A549 (cell line): ENCODE results near the gene EXT2. TPM values are rescaled to one million over a fixed set of nuclear protein-coding genes. Genes with fewer than 3 reads are reported as not detected.

Experiments used
- ATAC-seq, 2 experiments: fragments of 200-7000 bp in 1 of 2; fragments of >200 bp in 1 of 2; cut with Nextera tagmentation in 1 of 2; cut with Tn5 transposase in 1 of 2; 3 replicates each; pipeline versions ENCODE4 v1.8.0 to v1.9.1; 2018 to 2020; ENCODE audit warnings: mild to moderate bottlenecking in 1 of 2, moderate library complexity in 1 of 2
- CTCF ChIA-PET: fragments of 300-600 bp; sonication (Branson Sonifier 250); formaldehyde crosslinking; extraction: SDS; loops from one replicate; lab custom pipeline; 2021; ENCODE audit warnings: antibody characterized with exemption, inconsistent platforms; lab: Yijun Ruan, JAX
- POLR2A ChIA-PET: fragments of 350-600 bp; formaldehyde crosslinking; extraction: SDS; loops from one replicate; lab custom pipeline; 2021; ENCODE audit warnings: antibody characterized with exemption, inconsistent platforms; lab: Yijun Ruan, JAX
- DNase-seq, 2 experiments: peaks; one replicate each; pipeline versions ENCODE4 v3.0.0 to v3.0.0-alpha.2; 2011 to 2016; ENCODE audit warnings: low read depth in 1 of 2, low spot score in 1 of 2
- FAIRE-seq: peaks from 2 replicates; lab custom pipeline; 2011; peaks lifted over from hg19 to GRCh38; lab: Jason Lieb, UNC
- H3K27ac ChIP-seq, 2 experiments: fragments of >200 bp; sonication (Bioruptor Twin); formaldehyde crosslinking; 3 replicates each; pipeline ENCODE4 v1.5.1; 2016 to 2017
- H3K4me1 ChIP-seq: fragments of >200 bp; sonication (Bioruptor Twin); formaldehyde crosslinking; 3 replicates; pipeline ENCODE4 v1.6.1; 2016
- H3K4me2 ChIP-seq: fragments of >200 bp; sonication (Bioruptor Twin); formaldehyde crosslinking; 3 replicates; pipeline ENCODE4 v1.6.1; 2016
- H3K4me3 ChIP-seq: fragments of >200 bp; sonication (Bioruptor Twin); formaldehyde crosslinking; 3 replicates; pipeline ENCODE4 v1.5.1; 2016
- H3K9me3 ChIP-seq: fragments of >200 bp; sonication (Bioruptor Twin); formaldehyde crosslinking; 3 replicates; pipeline ENCODE4 v1.6.1; 2016
- CHD2 ChIP-seq: fragments of 150-350 bp; IDR thresholded peaks from 2 replicates; pipeline ENCODE4 v1.6.1; 2014; ENCODE audit warnings: low read length; ENCODE audit not compliant: partially characterized antibody
- ESRRA ChIP-seq: fragments of 150-350 bp; IDR thresholded peaks from 2 replicates; pipeline ENCODE4 v1.6.1; 2014; ENCODE audit warnings: mild to moderate bottlenecking, low read length, borderline replicate concordance
- FOXS1 ChIP-seq: fragments of 250-450 bp; sonication (Bioruptor Pico); IDR thresholded peaks from 2 replicates; pipeline ENCODE4 v1.5.0; 2020; ENCODE audit warnings: mild to moderate bottlenecking, moderate library complexity
- HOXB5 ChIP-seq: fragments of 250-450 bp; sonication (Bioruptor Pico); IDR thresholded peaks from 2 replicates; pipeline ENCODE4 v1.5.0; 2020; ENCODE audit warnings: mild to moderate bottlenecking, moderate library complexity
- JUN ChIP-seq, 2 experiments: fragments of >200 bp; sonication (Bioruptor Twin); formaldehyde crosslinking; IDR thresholded peaks; 2 replicates in 1 of 2; 3 replicates in 1 of 2; pipeline ENCODE4 v1.6.1; 2016 to 2017
- JUNB ChIP-seq: fragments of >200 bp; sonication (Bioruptor Twin); formaldehyde crosslinking; IDR thresholded peaks from 2 replicates; pipeline ENCODE4 v1.6.1; 2016
- POLR2AphosphoS2 ChIP-seq: conservative IDR thresholded peaks from 2 replicates; pipeline ENCODE4 v1.6.1; 2012; ENCODE audit warnings: low read length, improper control_type of control experiment, inconsistent platforms
- SMC3 ChIP-seq: fragments of >200 bp; sonication (Bioruptor Twin); formaldehyde crosslinking; IDR thresholded peaks from 3 replicates; pipeline ENCODE4 v1.6.1; 2018; ENCODE audit warnings: inconsistent platforms
- TFCP2L1 ChIP-seq: fragments of 250-450 bp; sonication (Bioruptor Pico); IDR thresholded peaks from 2 replicates; pipeline ENCODE4 v1.5.0; 2021; ENCODE audit warnings: mild to moderate bottlenecking
- ZC3H11A ChIP-seq: fragments of 450-650 bp; IDR thresholded peaks from 2 replicates; pipeline ENCODE4 v1.6.1; 2014; ENCODE audit warnings: antibody characterized with exemption, mild to moderate bottlenecking
- ZFP36 ChIP-seq: fragments of 450-650 bp; IDR thresholded peaks from 2 replicates; pipeline ENCODE4 v1.6.1; 2014; ENCODE audit warnings: borderline replicate concordance; ENCODE audit not compliant: partially characterized antibody
- WGBS: methylation state at CpG from one replicate; pipeline ENCODE4 v1.1.6; 2017; ENCODE audit errors: missing lambda C conversion rate; 5-methylcytosine and 5-hydroxymethylcytosine counted together
- polyA plus RNA-seq, 4 experiments: library from polyadenylated mRNA; depleted of rRNA in 3 of 4; stranded (reverse); fragments of >200 nt; fragmentation: RNase III in 1 of 4; extraction: RNeasy Plus Mini Kit Qiagen cat#74134 plus additional on column Dnase treatment in 1 of 4; gene quantifications; 2 replicates in 3 of 4; 3 replicates in 1 of 4; pipeline ENCODE4 v1.2.3, GENCODE V29; 2011 to 2017
- TF ChIP-seq, protein P1 (sequence below): fragments of 250-450 bp; sonication (Bioruptor Pico); IDR thresholded peaks from 2 replicates; pipeline ENCODE4 v1.5.0; 2021; ENCODE audit warnings: mild to moderate bottlenecking, moderate library complexity, borderline replicate concordance
- TF ChIP-seq, protein P2 (sequence below): fragments of 450-650 bp; IDR thresholded peaks from 2 replicates; pipeline ENCODE4 v1.6.1; 2014; ENCODE audit warnings: antibody characterized with exemption
- TF ChIP-seq, protein P3 (sequence below): fragments of 200-600 bp; sonication (generic); IDR thresholded peaks from 2 replicates; pipeline ENCODE4 v1.6.1; 2016; ENCODE audit warnings: antibody characterized with exemption, mild to moderate bottlenecking, moderate library complexity
- TF ChIP-seq, protein P4 (sequence below): IDR thresholded peaks from 2 replicates; pipeline ENCODE4 v1.6.1; 2012; ENCODE audit warnings: low read depth, borderline replicate concordance
- TF ChIP-seq, protein P5 (sequence below): fragments of >200 bp; sonication (Bioruptor Twin); formaldehyde crosslinking; IDR thresholded peaks from 3 replicates; pipeline ENCODE4 v1.6.1; 2016
- TF ChIP-seq, protein P6 (sequence below): IDR thresholded peaks from 2 replicates; pipeline ENCODE4 v1.6.1; 2012

Gene EXT2
- polyA plus RNA-seq, 2 of the 4 experiments (the other 2 are of a cell fraction), result 56.5 to 77.3 TPM

DNA sequence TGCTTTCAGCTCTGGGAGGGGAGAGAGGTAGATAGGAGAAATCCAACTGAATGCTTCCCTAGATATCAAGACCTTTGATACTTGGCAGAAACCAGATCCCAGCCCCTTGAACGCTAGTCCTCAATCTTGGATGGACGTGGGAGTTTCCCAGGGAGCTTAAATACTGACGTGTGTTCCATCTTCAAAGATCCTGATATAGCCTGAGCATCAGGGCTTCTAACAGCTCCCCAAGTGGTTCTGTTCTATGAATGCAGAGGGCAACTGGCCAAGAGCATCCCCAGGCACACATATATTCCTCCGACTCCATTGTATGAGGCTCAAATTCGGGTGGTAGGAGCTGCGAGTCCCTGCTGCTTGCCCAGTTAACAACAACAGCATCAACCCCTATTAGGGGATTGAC lies 38.1 kb upstream of the EXT2 start:
- Histone ChIP-seq H3K4me3 (no peak overlapping the region), H3K4me1 (no peaks in the 10 kb centered on the region), H3K4me2 (no peak overlapping the region), H3K9me3 (no peaks in the 10 kb centered on the region), H3K27ac (no peak overlapping the region)
- WGBS, result 55% methylated on average over 6 of the region's 6 CpGs
- DNase-seq (no peak), FAIRE-seq (no peak), ATAC-seq (peak; percentile 41 to 53; a peak in 2 of 6 replicates)
- ChIA-PET POLR2A (no interaction called here), CTCF (interaction anchor here (1.3 to 3.1 kb wide), 6 partner anchors 9 to 167 kb away, joined by 4 to 12 read pairs (median 6); partner anchors contain the start of genes ACCS and EXT2)
- TF ChIP-seq ESRRA, result no peak
- no peak for TF ChIP-seq ZC3H11A
- TF ChIP-seq, protein P1, sequence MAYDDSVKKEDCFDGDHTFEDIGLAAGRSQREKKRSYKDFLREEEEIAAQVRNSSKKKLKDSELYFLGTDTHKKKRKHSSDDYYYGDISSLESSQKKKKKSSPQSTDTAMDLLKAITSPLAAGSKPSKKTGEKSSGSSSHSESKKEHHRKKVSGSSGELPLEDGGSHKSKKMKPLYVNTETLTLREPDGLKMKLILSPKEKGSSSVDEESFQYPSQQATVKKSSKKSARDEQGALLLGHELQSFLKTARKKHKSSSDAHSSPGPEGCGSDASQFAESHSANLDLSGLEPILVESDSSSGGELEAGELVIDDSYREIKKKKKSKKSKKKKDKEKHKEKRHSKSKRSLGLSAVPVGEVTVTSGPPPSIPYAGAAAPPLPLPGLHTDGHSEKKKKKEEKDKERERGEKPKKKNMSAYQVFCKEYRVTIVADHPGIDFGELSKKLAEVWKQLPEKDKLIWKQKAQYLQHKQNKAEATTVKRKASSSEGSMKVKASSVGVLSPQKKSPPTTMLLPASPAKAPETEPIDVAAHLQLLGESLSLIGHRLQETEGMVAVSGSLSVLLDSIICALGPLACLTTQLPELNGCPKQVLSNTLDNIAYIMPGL (CRISPR knock-in tag), result no peak
- TF ChIP-seq, protein P2, sequence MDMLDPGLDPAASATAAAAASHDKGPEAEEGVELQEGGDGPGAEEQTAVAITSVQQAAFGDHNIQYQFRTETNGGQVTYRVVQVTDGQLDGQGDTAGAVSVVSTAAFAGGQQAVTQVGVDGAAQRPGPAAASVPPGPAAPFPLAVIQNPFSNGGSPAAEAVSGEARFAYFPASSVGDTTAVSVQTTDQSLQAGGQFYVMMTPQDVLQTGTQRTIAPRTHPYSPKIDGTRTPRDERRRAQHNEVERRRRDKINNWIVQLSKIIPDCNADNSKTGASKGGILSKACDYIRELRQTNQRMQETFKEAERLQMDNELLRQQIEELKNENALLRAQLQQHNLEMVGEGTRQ, result no peak
- TF ChIP-seq POLR2AphosphoS2, result no peak
- TF ChIP-seq SMC3, result no peak
- TF ChIP-seq HOXB5 (CRISPR knock-in tag), result no peak
- no peak for TF ChIP-seq FOXS1 (CRISPR knock-in tag)
- no peak for TF ChIP-seq JUNB
- TF ChIP-seq TFCP2L1 (CRISPR knock-in tag), result no peak
- TF ChIP-seq JUN (IDR thresholded peaks at IDR 0.05), result no peak
- TF ChIP-seq, protein P3, sequence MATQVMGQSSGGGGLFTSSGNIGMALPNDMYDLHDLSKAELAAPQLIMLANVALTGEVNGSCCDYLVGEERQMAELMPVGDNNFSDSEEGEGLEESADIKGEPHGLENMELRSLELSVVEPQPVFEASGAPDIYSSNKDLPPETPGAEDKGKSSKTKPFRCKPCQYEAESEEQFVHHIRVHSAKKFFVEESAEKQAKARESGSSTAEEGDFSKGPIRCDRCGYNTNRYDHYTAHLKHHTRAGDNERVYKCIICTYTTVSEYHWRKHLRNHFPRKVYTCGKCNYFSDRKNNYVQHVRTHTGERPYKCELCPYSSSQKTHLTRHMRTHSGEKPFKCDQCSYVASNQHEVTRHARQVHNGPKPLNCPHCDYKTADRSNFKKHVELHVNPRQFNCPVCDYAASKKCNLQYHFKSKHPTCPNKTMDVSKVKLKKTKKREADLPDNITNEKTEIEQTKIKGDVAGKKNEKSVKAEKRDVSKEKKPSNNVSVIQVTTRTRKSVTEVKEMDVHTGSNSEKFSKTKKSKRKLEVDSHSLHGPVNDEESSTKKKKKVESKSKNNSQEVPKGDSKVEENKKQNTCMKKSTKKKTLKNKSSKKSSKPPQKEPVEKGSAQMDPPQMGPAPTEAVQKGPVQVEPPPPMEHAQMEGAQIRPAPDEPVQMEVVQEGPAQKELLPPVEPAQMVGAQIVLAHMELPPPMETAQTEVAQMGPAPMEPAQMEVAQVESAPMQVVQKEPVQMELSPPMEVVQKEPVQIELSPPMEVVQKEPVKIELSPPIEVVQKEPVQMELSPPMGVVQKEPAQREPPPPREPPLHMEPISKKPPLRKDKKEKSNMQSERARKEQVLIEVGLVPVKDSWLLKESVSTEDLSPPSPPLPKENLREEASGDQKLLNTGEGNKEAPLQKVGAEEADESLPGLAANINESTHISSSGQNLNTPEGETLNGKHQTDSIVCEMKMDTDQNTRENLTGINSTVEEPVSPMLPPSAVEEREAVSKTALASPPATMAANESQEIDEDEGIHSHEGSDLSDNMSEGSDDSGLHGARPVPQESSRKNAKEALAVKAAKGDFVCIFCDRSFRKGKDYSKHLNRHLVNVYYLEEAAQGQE, result no peak
- TF ChIP-seq, protein P4, sequence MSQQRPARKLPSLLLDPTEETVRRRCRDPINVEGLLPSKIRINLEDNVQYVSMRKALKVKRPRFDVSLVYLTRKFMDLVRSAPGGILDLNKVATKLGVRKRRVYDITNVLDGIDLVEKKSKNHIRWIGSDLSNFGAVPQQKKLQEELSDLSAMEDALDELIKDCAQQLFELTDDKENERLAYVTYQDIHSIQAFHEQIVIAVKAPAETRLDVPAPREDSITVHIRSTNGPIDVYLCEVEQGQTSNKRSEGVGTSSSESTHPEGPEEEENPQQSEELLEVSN, result no peak
- no peak for TF ChIP-seq CHD2
- no peak for TF ChIP-seq ZFP36
- TF ChIP-seq, protein P5, sequence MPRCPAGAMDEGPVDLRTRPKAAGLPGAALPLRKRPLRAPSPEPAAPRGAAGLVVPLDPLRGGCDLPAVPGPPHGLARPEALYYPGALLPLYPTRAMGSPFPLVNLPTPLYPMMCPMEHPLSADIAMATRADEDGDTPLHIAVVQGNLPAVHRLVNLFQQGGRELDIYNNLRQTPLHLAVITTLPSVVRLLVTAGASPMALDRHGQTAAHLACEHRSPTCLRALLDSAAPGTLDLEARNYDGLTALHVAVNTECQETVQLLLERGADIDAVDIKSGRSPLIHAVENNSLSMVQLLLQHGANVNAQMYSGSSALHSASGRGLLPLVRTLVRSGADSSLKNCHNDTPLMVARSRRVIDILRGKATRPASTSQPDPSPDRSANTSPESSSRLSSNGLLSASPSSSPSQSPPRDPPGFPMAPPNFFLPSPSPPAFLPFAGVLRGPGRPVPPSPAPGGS, result no peak
- TF ChIP-seq, protein P6, sequence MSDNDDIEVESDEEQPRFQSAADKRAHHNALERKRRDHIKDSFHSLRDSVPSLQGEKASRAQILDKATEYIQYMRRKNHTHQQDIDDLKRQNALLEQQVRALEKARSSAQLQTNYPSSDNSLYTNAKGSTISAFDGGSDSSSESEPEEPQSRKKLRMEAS, result no peak
- TF ChIP-seq, all 56 proteins: peak for 0

DNA sequence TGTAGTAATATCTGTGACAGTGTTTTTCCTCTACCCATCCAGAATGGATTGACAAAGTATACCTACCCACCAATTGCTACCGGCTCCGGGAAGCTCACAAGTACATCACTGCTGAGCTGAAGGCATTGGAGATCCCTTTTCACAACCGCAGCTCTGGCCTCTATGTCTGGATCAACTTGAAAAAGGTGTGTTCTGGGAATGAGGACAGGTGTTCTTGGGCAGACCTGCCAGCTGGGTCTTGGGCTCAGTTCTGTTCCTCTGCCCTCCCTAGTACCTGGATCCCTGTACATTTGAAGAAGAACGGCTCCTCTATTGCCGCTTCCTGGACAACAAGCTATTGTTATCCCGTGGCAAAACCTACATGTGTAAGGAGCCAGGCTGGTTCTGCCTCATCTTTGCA lies 37.2 kb upstream of the EXT2 start:
- CTCF ChIA-PET, result interaction anchor here (2.1 kb wide), 1 partner anchor 8 kb away, joined by 11 read pairs; the partner anchor contains the start of gene ACCS
- H3K9me3 ChIP-seq, result no peaks in the 10 kb centered on the region
- POLR2A ChIA-PET, result no interaction called here
- 54% methylated on average over 6 of the region's 6 CpGs for WGBS
- no peak for TF ChIP-seq SMC3
- H3K4me2 ChIP-seq, result no peak overlapping the region
- DNase-seq, result no peak
- H3K27ac ChIP-seq, result no peak overlapping the region
- ATAC-seq, result no peak
- H3K4me3 ChIP-seq, result no peak overlapping the region
- no peaks in the 10 kb centered on the region for H3K4me1 ChIP-seq
- FAIRE-seq, result no peak
